IMR-90 (cell line): ENCODE data around the gene CLTRN. TPM values are rescaled to one million over a fixed set of nuclear protein-coding genes. Genes with fewer than 3 reads are reported as not detected.

Experiments used
- ATAC-seq: fragments of 200-7000 bp; cut with Tn5 transposase; 2 replicates; pipeline ENCODE4 v1.9.1; 2020; ENCODE audit warnings: low read depth, mild to moderate bottlenecking, moderate library complexity
- BruUV-seq: library from RNA; stranded (reverse); fragments of 400-500 nt; replicated peaks from 2 replicates; lab custom pipeline; 2021; lab: Mats Ljungman, UMichigan
- CTCF ChIA-PET: fragments of 300-600 bp; formaldehyde crosslinking; extraction: SDS; loops from one replicate; lab custom pipeline; 2021; ENCODE audit warnings: antibody characterized with exemption; lab: Yijun Ruan, JAX
- POLR2A ChIA-PET: fragments of 300-600 bp; sonication (Branson Sonifier 250); formaldehyde crosslinking; loops from one replicate; lab custom pipeline; 2022; ENCODE audit warnings: antibody characterized with exemption; ENCODE audit not compliant: unreplicated experiment; lab: Charles Lee
- DNase-seq: peaks from one replicate; pipeline ENCODE4 v3.0.0; 2013
- H2AFZ ChIP-seq: replicated peaks from 2 replicates; pipeline ENCODE3; 2013; ENCODE audit warnings: low read length, mild to moderate bottlenecking; ENCODE audit not compliant: poor library complexity
- H2AK5ac ChIP-seq: 2 replicates; pipeline ENCODE4 v1.6.1; 2013; ENCODE audit warnings: low read depth, low read length, inconsistent platforms
- H2AK9ac ChIP-seq: replicated peaks from 2 replicates; pipeline ENCODE3; 2013; ENCODE audit warnings: mild to moderate bottlenecking, low read depth, low read length, moderate library complexity; ENCODE audit not compliant: poor library complexity
- H2BK120ac ChIP-seq: 2 replicates; pipeline ENCODE4 v1.6.1; 2013; ENCODE audit warnings: low read depth, low read length, inconsistent platforms
- H2BK15ac ChIP-seq: 3 replicates; pipeline ENCODE4 v1.6.1; 2013; ENCODE audit warnings: low read depth, low read length, inconsistent platforms
- H2BK20ac ChIP-seq: 2 replicates; pipeline ENCODE4 v1.6.1; 2013; ENCODE audit warnings: low read depth, mild to moderate bottlenecking, inconsistent platforms, low read length, moderate library complexity
- H2BK5ac ChIP-seq: 2 replicates; pipeline ENCODE4 v1.6.1; 2013; ENCODE audit warnings: mild to moderate bottlenecking, low read depth, low read length, inconsistent platforms; ENCODE audit not compliant: poor library complexity, severe bottlenecking
- H3K14ac ChIP-seq: replicated peaks from 2 replicates; pipeline ENCODE4 v1.6.1; 2013; ENCODE audit warnings: low read depth, low read length, inconsistent platforms
- H3K18ac ChIP-seq: 2 replicates; pipeline ENCODE4 v1.6.1; 2013; ENCODE audit warnings: low read depth, low read length, control low read depth
- H3K23ac ChIP-seq: 2 replicates; pipeline ENCODE4 v1.6.1; 2013; ENCODE audit warnings: low read depth, low read length, inconsistent platforms
- H3K27ac ChIP-seq: 2 replicates; pipeline ENCODE4 v1.5.1; 2013; ENCODE audit warnings: mild to moderate bottlenecking, control low read depth, low read length; ENCODE audit not compliant: insufficient read depth
- H3K27me3 ChIP-seq: 2 replicates; pipeline ENCODE4 v1.6.1; 2013; ENCODE audit warnings: low read length; ENCODE audit not compliant: control insufficient read depth, insufficient read depth
- H3K36me3 ChIP-seq: 2 replicates; pipeline ENCODE4 v1.6.1; 2013; ENCODE audit warnings: low read length, mixed read lengths; ENCODE audit not compliant: control insufficient read depth, insufficient read depth
- H3K4ac ChIP-seq: 2 replicates; pipeline ENCODE4 v1.6.1; 2013; ENCODE audit warnings: low read depth, low read length, inconsistent platforms
- H3K4me1 ChIP-seq: 2 replicates; pipeline ENCODE4 v1.6.1; 2013; ENCODE audit warnings: low read length, mixed read lengths; ENCODE audit not compliant: control insufficient read depth, insufficient read depth
- H3K4me2 ChIP-seq: 2 replicates; pipeline ENCODE4 v1.6.1; 2013; ENCODE audit warnings: low read depth, mild to moderate bottlenecking, control low read depth, low read length, moderate library complexity
- H3K4me3 ChIP-seq: 2 replicates; pipeline ENCODE4 v1.5.1; 2013; ENCODE audit warnings: low read depth, mild to moderate bottlenecking, control low read depth, low read length, moderate library complexity; ENCODE audit not compliant: insufficient read depth
- H3K56ac ChIP-seq: 2 replicates; pipeline ENCODE4 v1.6.1; 2013; ENCODE audit warnings: low read length, inconsistent platforms; ENCODE audit not compliant: insufficient read depth; ENCODE audit errors: extremely low read depth
- H3K79me1 ChIP-seq, 2 experiments: 2 replicates each; pipeline ENCODE4 v1.6.1; 2013; ENCODE audit warnings: low read length in 2 of 2, inconsistent platforms in 1 of 2, low read depth in 1 of 2
- H3K9ac ChIP-seq: 2 replicates; pipeline ENCODE4 v1.6.1; 2013; ENCODE audit warnings: low read depth, low read length, control low read depth
- H3K9me1 ChIP-seq: 2 replicates; pipeline ENCODE4 v1.6.1; 2013; ENCODE audit warnings: low read length, inconsistent platforms; ENCODE audit not compliant: insufficient read depth
- H3K9me3 ChIP-seq: 2 replicates; pipeline ENCODE4 v1.6.1; 2013; ENCODE audit warnings: low read length; ENCODE audit not compliant: control insufficient read depth, insufficient read depth
- H4K20me1 ChIP-seq: 2 replicates; pipeline ENCODE4 v1.6.1; 2013; ENCODE audit warnings: low read length, inconsistent platforms; ENCODE audit not compliant: insufficient read depth
- H4K5ac ChIP-seq: 2 replicates; pipeline ENCODE4 v1.6.1; 2013; ENCODE audit warnings: mild to moderate bottlenecking, low read depth, low read length, control low read depth
- H4K8ac ChIP-seq, 2 experiments: 2 replicates each; pipeline ENCODE4 v1.6.1; 2013; ENCODE audit warnings: low read depth in 2 of 2, low read length in 2 of 2, control low read depth in 1 of 2, inconsistent platforms in 1 of 2
- H4K91ac ChIP-seq: 2 replicates; pipeline ENCODE4 v1.6.1; 2013; ENCODE audit warnings: low read depth, low read length, inconsistent platforms; ENCODE audit not compliant: insufficient read depth
- USF2 ChIP-seq: fragments of 150-350 bp; IDR thresholded peaks from 2 replicates; pipeline ENCODE4 v1.6.1; 2017; ENCODE audit warnings: mild to moderate bottlenecking, antibody characterized with exemption, low read length, low read depth
- whole genome bisulfite sequencing, 2 experiments: methylation state at CpG; one replicate each; pipeline versions ENCODE4 v1.1.5 to v1.1.7; 2013; ENCODE audit warnings: missing lambda C conversion rate in 2 of 2; ENCODE audit not compliant: insufficient read length in 1 of 2; ENCODE audit errors: extremely low coverage in 2 of 2; 5-methylcytosine and 5-hydroxymethylcytosine counted together
- dilution Hi-C: fragments of 300-500 bp; cut with HindIII; formaldehyde crosslinking; loops from one replicate; pipeline ENCODE4 v1.14.3; 2018; ENCODE audit warnings: low sequenced_read_pairs; ENCODE audit not compliant: unreplicated experiment
- in situ Hi-C: fragments of 300-500 bp; cut with MboI; formaldehyde crosslinking; loops from 3 replicates; pipeline ENCODE4 v1.14.3; 2019; ENCODE audit warnings: low sequenced_read_pairs, inconsistent platforms, mixed read lengths
- intact Hi-C: fragments of 100-400 bp; cut with micrococcal nuclease; formaldehyde crosslinking; loops from 2 replicates; pipeline ENCODE4 v1.10.0; 2022
- polyA plus RNA-seq, 3 experiments: library from polyadenylated mRNA; depleted of rRNA; stranded (reverse); fragments of >200 nt; gene quantifications; 2 replicates each; pipeline ENCODE4 v1.2.3, GENCODE V29; 2012; ENCODE audit warnings: low replicate concordance in 1 of 3
- total RNA-seq: library from RNA; depleted of rRNA; stranded (reverse); fragments of >200 nt; gene quantifications from 2 replicates; pipeline ENCODE4 v1.2.3, GENCODE V29; 2012

Gene CLTRN
- total and polyA plus RNA-seq, 2 of the 4 experiments (the other 2 are of a cell fraction), result under 0.01 to 0.17 TPM

- Histone ChIP-seq H3K23ac (no peak overlapping the region), H2BK15ac (no peak overlapping the region), H2BK20ac (no peak overlapping the region), H3K79me1 (peaks cover 7 to 9% of the 10 kb centered on the region in 2 experiments; a peak in 3 of 4 replicates), H3K27me3 (no peaks in the 10 kb centered on the region), H4K91ac (no peak overlapping the region), H3K4me1 (no peaks in the 10 kb centered on the region), H3K4ac (no peak overlapping the region), H3K14ac (no peak overlapping the region), H4K20me1 (no peaks in the 10 kb centered on the region), H3K4me3 (no peak overlapping the region), H3K9me1 (no peaks in the 10 kb centered on the region), H3K56ac (no peak overlapping the region), H2AK9ac (no peak overlapping the region), H2AFZ (no peak overlapping the region), H2BK120ac (no peak overlapping the region), H3K18ac (no peak overlapping the region), H4K5ac (no peak overlapping the region), H3K36me3 (peaks cover 21% of the 10 kb centered on the region), H3K9me3 (no peaks in the 10 kb centered on the region), H2AK5ac (no peak overlapping the region), H3K4me2 (no peak overlapping the region), H4K8ac (no peak overlapping the region), H2BK5ac (no peak overlapping the region), H3K9ac (no peak overlapping the region), H3K27ac (no peak overlapping the region)
- no CpG with 5 or more reads among the region's 3 CpGs for WGBS, 2 experiments
- ChIA-PET CTCF (no interaction called here), POLR2A (no interaction called here)
- ATAC-seq (no peak), DNase-seq (no peak)
- intact Hi-C loops, result no loop called here
- in situ Hi-C loops, result no loop called here
- BruUV-seq, result no TSS peak
- TF ChIP-seq USF2, result no peak
- dilution Hi-C loops, result no loop called here
These were observed 31.9 kb upstream of the CLTRN start for GRCh38 chrX:15696516-15696915.
